ENCODE results near the gene MYL2. TPM values are rescaled to one million over a fixed set of nuclear protein-coding genes. Genes with fewer than 3 reads are reported as not detected.

Gene MYL2
- total RNA-seq, result not detected in 2 replicates

- H3K27me3 Mint-ChIP-seq, result peaks cover 7% of the 10 kb centered on the region
- ChIA-PET POLR2A (no interaction called here), CTCF (no interaction called here)
- H3K4me1 Mint-ChIP-seq, result no peaks in the 10 kb centered on the region
- intact Hi-C loops (cut with micrococcal nuclease), result no loop called here
- ATAC-seq (ENCODE audit: low read depth) (no peak), DNase-seq (no peak)
- TF ChIP-seq CTCF (IDR thresholded peaks at IDR 0.05), result no peak
- no peak within 1 kb of the TSS for H3K27ac Mint-ChIP-seq
- H3K4me3 Mint-ChIP-seq, result no peak within 1 kb of the TSS
- H3K36me3 Mint-ChIP-seq (ENCODE audit: low read depth), result no peaks in the 10 kb centered on the region
- H3K9me3 Mint-ChIP-seq, result no peaks in the 10 kb centered on the region
Observed at GRCh38 chr12:110920324-110920910, at the start of gene MYL2. Gene MYL2 (minus strand): TSS chr12:110920579. CDS start chr12:110920529, 50 bp downstream.

- H3K4me1 Mint-ChIP-seq, result no peaks in the 10 kb centered on the region
- ChIA-PET CTCF (no interaction called here), POLR2A (no interaction called here)
- H3K4me3 Mint-ChIP-seq, result no peak overlapping the region
- H3K27ac Mint-ChIP-seq, result no peak overlapping the region
- H3K9me3 Mint-ChIP-seq, result peaks cover 5% of the 10 kb centered on the region
- ATAC-seq (ENCODE audit: low read depth) (no peak), DNase-seq (no peak)
- TF ChIP-seq CTCF (IDR thresholded peaks at IDR 0.05), result no peak
- intact Hi-C loops (cut with micrococcal nuclease), result no loop called here
- no peaks in the 10 kb centered on the region for H3K36me3 Mint-ChIP-seq (ENCODE audit: low read depth)
- H3K27me3 Mint-ChIP-seq, result peaks cover 19% of the 10 kb centered on the region
Observed at GRCh38 chr12:110966081-110966760, 45.8 kb upstream of the MYL2 start.

- DNase-seq (no peak), ATAC-seq (ENCODE audit: low read depth) (no peak)
- intact Hi-C loops (cut with micrococcal nuclease), result no loop called here
- CTCF ChIA-PET, result no interaction called here
- H3K4me3 Mint-ChIP-seq, result no peak overlapping the region
- peaks cover 21% of the 10 kb centered on the region for H3K27me3 Mint-ChIP-seq
- no peaks in the 10 kb centered on the region for H3K4me1 Mint-ChIP-seq
- POLR2A ChIA-PET, result no interaction called here
- no peak overlapping the region for H3K27ac Mint-ChIP-seq
- H3K9me3 Mint-ChIP-seq, result peaks cover 5% of the 10 kb centered on the region
- TF ChIP-seq CTCF (IDR thresholded peaks at IDR 0.05), result no peak
- no peaks in the 10 kb centered on the region for H3K36me3 Mint-ChIP-seq (ENCODE audit: low read depth)
Observed at GRCh38 chr12:110965574-110965973, 45.2 kb upstream of the MYL2 start.

GRCh38 chr12:110960795-110961194 lies 40.4 kb upstream of the MYL2 start:
- Mint-ChIP-seq H3K27ac (no peak overlapping the region), H3K36me3 (ENCODE audit: low read depth) (no peaks in the 10 kb centered on the region), H3K27me3 (peaks cover 32% of the 10 kb centered on the region), H3K9me3 (peaks cover 12% of the 10 kb centered on the region), H3K4me3 (no peak overlapping the region), H3K4me1 (no peaks in the 10 kb centered on the region)
- no peak for TF ChIP-seq CTCF (IDR thresholded peaks at IDR 0.05)
- ChIA-PET POLR2A (no interaction called here), CTCF (no interaction called here)
- DNase-seq, result no peak
- ATAC-seq (ENCODE audit: low read depth), result no peak
- intact Hi-C loops (cut with micrococcal nuclease), result no loop called here

- ChIA-PET CTCF (no interaction called here), POLR2A (no interaction called here)
- intact Hi-C loops (cut with micrococcal nuclease), result no loop called here
- TF ChIP-seq CTCF (IDR thresholded peaks at IDR 0.05), result no peak
- Mint-ChIP-seq H3K4me1 (no peaks in the 10 kb centered on the region), H3K4me3 (no peak overlapping the region), H3K27me3 (peaks cover 23% of the 10 kb centered on the region), H3K9me3 (peaks cover 12% of the 10 kb centered on the region), H3K27ac (no peak overlapping the region), H3K36me3 (ENCODE audit: low read depth) (no peaks in the 10 kb centered on the region)
- no peak for ATAC-seq (ENCODE audit: low read depth)
- DNase-seq, result no peak
Observed at GRCh38 chr12:110957652-110958051, 37.3 kb upstream of the MYL2 start.
